Mononuclear cell (primary cell): ENCODE results near the gene OSGEP. TPM values are rescaled to one million over a fixed set of nuclear protein-coding genes. Genes with fewer than 3 reads are reported as not detected.
"Not testable (repeated sequence)": the region's sequence is repeated elsewhere in the genome, so short reads cannot be mapped to it uniquely, and the experiment has no call there.

Experiments used
- H3K27me3 ChIP-seq: 2 replicates; pipeline ENCODE4 v1.6.0; 2011; ENCODE audit warnings: low read length, control low read depth; ENCODE audit not compliant: insufficient read depth
- H3K4me1 ChIP-seq: 2 replicates; pipeline ENCODE4 v1.5.1; 2011; ENCODE audit warnings: mild to moderate bottlenecking, low read length, control low read depth; ENCODE audit not compliant: insufficient read depth
- H3K4me3 ChIP-seq: 2 replicates; pipeline ENCODE4 v1.5.1; 2011; ENCODE audit warnings: mild to moderate bottlenecking, low read length, moderate library complexity
- H3K9me3 ChIP-seq: 2 replicates; pipeline ENCODE4 v1.5.1; 2011; ENCODE audit warnings: low read depth, mild to moderate bottlenecking, control low read depth, low read length
- total RNA-seq: library from RNA; depleted of rRNA; stranded (reverse); fragments of >200 nt; gene quantifications from one replicate; pipeline ENCODE4 v1.2.3, GENCODE V29; 2012

OSGEP gene
- total RNA-seq, 1 donor, result 22.4 TPM

DNA sequence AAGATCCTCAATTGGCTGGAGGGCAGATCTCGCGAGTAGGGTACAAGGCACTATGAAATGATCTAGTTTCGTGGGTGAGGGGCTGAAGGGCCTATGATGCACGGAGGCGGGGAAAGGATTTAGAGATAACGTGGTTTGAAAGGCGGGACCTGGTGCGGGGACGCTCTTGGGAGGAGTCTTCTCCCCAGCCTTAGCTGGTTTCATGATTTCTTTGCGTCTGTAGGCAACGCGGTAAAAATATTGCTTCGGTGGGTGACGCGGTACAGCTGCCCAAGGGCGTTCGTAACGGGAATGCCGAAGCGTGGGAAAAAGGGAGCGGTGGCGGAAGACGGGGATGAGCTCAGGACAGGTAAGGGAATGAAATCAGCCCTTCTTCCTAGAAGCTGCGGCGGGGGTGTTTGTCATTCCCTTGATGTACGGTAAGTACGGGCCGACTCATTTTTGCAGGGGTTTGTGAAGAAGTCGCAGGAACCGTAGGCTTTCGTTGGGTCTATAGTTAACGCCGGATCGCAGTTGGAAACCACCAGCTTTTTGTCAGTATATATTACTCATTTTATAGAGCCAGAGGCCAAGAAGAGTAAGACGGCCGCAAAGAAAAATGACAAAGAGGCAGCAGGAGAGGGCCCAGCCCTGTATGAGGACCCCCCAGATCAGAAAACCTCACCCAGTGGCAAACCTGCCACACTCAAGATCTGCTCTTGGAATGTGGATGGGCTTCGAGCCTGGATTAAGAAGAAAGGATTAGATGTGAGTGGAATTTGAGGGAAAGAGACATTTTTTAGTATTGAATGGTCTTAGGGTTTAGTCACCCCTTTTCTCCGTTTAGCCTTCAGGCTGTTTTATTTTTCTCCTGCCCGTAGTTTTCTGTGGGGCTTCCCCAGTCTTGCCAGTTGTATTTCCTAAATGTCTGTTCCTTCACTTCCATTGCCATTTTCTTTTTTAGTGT lies 1.0 kb upstream of the OSGEP start:
- Histone ChIP-seq H3K27me3 (no peaks in the 10 kb centered on the region), H3K4me1 (peaks cover 67% of the 10 kb centered on the region), H3K4me3 (peak overlapping the region; percentile 79), H3K9me3 (no peaks in the 10 kb centered on the region)

DNA sequence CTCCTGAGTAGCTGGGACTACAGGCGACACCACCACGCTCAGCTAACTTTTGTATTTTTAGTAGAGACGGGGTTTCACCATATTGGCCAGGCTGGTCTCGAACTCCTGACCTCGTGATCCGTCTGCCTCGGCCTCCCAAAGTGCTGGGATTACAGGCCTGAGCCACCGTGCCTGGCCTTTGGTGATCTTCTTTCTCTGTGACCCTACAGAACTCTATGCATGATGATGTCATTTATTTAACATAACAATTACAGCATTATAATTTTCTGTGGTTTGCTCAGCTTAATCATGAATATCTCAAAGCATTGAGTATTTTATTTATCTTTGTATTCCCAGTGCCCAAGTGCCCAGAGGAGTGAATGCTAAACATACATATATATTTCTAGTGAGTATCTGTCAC lies 1.8 kb downstream of the OSGEP start:
- H3K4me1 ChIP-seq, result peaks cover 39% of the 10 kb centered on the region
- not testable (repeated sequence) for H3K27me3 ChIP-seq, H3K9me3 ChIP-seq, H3K4me3 ChIP-seq

DNA sequence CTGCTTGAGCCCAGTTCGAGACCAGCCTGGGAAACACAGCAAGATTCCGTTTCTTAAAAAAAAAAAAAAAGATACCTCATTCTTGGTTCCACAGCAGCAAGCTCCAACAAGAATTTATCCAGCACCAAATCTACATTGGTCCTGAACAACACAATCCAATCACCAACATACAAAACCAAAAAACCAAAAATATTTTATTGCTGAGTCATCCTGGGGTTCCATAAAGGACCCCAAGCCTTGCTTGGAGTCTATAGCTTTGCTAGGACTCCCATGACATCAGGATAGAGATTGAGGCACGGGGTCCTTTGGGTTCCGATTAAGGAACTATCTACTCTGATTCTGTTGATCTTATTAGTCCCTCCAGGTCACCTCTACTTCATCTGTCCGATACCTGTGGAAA lies 7.7 kb downstream of the OSGEP start:
- H3K27me3 ChIP-seq, result no peaks in the 10 kb centered on the region
- no peaks in the 10 kb centered on the region for H3K9me3 ChIP-seq
- no peak overlapping the region for H3K4me3 ChIP-seq
- peaks cover 12% of the 10 kb centered on the region for H3K4me1 ChIP-seq

DNA sequence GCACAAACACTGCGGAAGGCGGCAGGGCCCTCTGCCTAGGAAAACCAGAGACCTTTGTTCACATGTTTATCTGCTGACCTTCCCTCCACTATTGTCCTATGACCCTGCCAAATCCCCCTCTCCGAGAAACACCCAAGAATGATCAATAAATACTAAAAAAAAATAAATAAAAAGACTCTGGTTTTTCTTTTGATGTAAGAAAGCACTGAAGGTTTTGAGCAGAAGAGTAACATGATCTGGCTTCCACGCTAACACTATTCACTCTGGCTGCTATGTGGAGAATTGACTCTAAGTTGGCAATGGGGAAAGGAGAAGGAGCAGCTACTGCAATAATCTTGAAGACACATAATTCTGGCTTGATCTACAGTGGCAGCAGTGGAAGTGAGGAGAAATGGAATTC lies 11.0 kb downstream of the OSGEP start:
- not testable (repeated sequence) for H3K9me3 ChIP-seq, H3K4me3 ChIP-seq, H3K27me3 ChIP-seq

DNA sequence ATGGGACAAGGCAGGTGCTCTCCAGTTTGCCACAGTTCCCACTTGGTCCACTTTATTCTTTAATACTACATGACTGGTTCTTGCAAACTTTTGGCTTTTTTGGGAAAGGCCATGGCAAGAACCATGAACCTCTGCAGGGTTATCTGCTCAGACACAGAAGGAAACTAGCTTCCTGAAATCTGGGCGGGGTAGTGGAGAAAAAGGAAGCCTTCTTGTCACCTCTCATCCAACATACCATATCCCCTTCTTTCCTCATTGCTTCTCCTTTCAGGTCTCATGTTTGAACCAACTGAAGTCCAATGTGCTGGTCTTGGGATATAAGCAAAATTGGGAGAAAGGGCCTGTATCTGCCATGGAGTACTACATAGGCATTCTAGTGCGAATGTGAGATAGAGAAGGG lies 13.2 kb downstream of the OSGEP start:
- Histone ChIP-seq H3K27me3 (no peaks in the 10 kb centered on the region), H3K9me3 (no peaks in the 10 kb centered on the region), H3K4me3 (no peak overlapping the region), H3K4me1 (peaks cover 51% of the 10 kb centered on the region)

More for the DNA sequence above, 11.0 kb downstream of the OSGEP start:
- peaks cover 34% of the 10 kb centered on the region for H3K4me1 ChIP-seq

DNA sequence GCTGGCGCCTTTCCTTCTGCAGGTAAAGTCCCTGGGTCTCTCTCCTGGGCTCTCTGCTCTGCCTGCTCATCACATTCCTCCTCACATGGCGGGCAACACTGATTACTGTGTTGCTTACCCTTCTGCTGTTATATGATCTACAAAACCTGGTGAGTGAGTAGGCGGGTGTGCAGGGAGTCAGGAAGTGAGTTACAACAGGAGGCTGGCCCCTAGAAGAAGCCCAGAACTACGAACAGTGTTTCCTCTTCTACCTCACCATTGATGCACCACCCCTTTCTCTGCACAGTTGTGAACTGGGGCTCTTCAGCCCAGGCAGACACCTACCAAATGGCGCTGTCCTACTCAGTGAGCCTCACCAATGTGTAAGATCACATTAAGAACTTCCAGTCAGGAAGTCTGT lies 13.7 kb downstream of the OSGEP start:
- Histone ChIP-seq H3K27me3 (no peaks in the 10 kb centered on the region), H3K4me3 (no peak overlapping the region), H3K9me3 (no peaks in the 10 kb centered on the region), H3K4me1 (peaks cover 51% of the 10 kb centered on the region)

DNA sequence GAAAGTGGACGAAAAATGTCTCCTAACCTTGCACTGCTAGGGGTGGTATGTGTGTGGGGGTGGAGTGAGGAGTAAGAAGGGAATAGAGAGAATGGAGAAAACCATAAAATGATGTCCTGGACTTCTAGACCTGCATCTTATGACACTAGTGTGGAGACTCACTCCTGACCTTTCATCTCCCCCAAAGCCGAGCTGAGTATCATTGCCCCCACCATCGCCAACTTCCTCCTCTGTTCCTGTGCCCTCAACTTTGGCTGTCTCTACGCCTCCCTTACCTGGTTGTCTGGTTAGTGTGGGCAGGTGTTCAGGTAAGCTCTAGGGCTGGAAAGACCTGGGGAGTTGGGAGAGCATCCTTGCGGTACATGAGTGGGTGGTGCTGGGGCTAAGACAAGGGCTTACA lies 14.1 kb downstream of the OSGEP start:
- Histone ChIP-seq H3K4me3 (no peak overlapping the region), H3K27me3 (no peaks in the 10 kb centered on the region), H3K4me1 (peaks cover 51% of the 10 kb centered on the region), H3K9me3 (no peaks in the 10 kb centered on the region)

DNA sequence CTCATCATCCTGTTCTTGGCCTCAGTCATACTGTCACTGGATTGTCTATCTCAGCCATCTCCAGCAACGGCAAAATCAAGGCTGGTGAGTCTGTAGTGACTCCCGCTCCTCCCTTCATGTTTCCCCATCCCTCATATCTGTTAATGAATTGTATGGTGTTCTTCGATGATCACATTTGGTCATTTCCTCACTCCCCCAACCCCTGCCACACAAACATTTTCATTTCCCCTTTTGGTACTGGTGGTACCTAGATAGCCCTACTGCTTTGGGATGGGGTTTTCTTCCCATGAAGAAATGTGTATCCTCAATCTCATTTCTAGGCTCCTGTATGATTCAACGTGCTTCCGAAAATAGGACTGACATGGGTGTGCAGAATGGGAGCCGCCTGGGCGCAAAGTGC lies 15.9 kb downstream of the OSGEP start:
- Histone ChIP-seq H3K9me3 (no peaks in the 10 kb centered on the region), H3K27me3 (no peaks in the 10 kb centered on the region), H3K4me3 (no peak overlapping the region), H3K4me1 (peaks cover 42% of the 10 kb centered on the region)

DNA sequence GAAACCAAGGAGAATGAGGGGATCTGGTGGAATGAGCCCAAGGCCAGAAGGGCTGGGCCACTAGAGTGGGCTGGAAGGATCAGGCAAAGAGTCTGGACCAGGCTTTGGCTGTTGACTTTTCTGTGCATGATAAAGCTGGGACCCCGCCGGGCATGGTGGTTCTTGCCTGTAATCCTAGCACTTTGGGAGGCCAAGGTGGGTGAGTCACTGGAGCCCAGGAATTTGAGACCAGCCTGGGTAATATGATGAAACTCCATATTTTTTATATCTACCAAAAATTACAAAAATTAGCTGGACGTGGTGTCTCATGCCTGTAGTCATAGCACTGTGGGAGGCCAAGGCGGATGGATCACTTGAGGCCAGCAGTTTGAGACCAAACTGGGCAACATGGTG lies 18.3 kb downstream of the OSGEP start:
- Histone ChIP-seq H3K9me3 (no peaks in the 10 kb centered on the region), H3K4me1 (peaks cover 33% of the 10 kb centered on the region), H3K27me3 (no peaks in the 10 kb centered on the region), H3K4me3 (no peak overlapping the region)

DNA sequence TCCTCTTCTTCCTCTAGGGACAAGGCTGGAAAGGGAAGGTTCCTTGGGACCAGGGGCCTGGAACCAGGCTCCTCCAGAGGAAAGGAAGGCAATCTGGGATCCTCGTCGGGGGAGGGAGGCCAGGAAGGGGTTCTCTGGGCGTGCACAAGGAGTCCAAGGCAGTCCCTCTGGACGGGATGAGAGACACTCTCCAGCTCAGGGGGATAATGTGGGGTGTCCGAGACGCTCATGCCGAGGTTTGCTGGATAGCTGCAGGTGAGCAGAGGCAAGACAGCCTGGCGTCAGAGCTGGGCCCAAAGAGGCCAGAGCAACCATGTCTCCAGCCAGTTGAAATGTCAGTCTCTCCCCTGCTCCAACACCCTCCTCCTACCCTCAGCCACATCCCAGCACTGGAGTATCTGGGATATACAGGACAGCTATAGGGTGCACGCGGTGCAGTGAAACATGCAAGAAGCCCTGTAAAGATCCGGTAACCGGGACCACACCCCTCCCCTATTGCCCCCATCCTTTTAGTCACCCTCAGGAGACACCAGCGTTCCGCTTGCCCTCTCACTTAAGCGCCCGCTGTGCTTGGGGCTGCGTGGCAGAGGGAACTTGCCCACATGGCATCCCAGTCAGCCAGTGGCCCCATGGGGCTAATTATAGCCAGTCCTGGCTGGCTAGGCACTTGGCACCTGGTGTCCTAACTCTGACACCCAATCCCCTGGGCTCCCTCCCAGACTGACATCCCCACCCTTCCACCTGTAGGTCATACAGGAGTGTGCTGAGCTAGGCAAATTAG lies 18.8 kb downstream of the OSGEP start, which contains the start of gene KLHL33:
Gene KLHL33, minus strand, starts transcription at position 585 of the 781 bp plus-strand sequence. Its CDS starts 355 bp downstream, at position 230.
- Histone ChIP-seq H3K9me3 (no peaks in the 10 kb centered on the region), H3K4me3 (no peak within 1 kb of the TSS), H3K4me1 (peaks cover 27% of the 10 kb centered on the region), H3K27me3 (no peaks in the 10 kb centered on the region)

DNA sequence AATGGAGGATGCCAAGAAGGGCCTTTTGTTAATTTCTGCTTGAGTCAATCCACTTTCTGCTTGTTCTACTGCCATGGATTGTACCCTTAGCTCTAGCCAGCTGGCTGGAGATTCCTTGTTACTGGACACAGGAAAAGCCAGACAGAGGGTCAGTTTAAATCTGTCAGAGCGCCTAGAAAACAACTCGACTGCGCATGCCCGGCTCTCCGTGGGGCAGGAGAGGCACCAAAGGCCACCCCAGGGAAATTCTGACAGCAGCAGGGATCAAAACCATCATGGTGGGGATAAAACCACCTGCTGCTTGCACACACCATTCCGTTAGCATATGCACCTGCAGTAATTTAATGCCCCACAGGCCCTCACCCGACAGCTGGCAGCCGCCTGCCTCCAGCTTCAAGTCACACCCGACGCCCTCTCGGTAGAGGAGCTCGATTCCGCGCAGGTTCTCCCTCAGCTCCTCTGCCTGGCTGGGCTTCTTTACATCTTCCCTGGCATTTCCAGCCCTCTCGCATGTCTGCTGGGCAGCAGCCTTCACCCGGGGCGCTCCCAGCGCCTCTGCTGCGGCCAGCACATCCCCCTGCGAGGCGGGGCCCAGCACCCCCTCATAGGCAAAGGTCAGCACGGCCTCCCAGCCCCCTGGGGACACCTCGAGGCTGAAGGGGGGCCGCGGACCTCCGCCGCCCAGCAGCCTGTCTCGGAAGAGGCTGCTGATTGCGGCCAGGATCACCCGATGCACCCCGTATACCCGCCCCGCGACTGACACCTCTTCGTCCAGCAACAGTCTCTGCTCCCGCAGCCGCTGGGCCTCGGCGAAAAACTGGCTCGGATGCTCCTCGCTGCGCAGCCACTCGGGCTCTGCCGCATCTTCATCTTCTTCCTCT lies 19.7 kb downstream of the OSGEP start:
- Histone ChIP-seq H3K9me3 (no peaks in the 10 kb centered on the region), H3K4me1 (peaks cover 27% of the 10 kb centered on the region), H3K4me3 (no peak overlapping the region), H3K27me3 (no peaks in the 10 kb centered on the region)

DNA sequence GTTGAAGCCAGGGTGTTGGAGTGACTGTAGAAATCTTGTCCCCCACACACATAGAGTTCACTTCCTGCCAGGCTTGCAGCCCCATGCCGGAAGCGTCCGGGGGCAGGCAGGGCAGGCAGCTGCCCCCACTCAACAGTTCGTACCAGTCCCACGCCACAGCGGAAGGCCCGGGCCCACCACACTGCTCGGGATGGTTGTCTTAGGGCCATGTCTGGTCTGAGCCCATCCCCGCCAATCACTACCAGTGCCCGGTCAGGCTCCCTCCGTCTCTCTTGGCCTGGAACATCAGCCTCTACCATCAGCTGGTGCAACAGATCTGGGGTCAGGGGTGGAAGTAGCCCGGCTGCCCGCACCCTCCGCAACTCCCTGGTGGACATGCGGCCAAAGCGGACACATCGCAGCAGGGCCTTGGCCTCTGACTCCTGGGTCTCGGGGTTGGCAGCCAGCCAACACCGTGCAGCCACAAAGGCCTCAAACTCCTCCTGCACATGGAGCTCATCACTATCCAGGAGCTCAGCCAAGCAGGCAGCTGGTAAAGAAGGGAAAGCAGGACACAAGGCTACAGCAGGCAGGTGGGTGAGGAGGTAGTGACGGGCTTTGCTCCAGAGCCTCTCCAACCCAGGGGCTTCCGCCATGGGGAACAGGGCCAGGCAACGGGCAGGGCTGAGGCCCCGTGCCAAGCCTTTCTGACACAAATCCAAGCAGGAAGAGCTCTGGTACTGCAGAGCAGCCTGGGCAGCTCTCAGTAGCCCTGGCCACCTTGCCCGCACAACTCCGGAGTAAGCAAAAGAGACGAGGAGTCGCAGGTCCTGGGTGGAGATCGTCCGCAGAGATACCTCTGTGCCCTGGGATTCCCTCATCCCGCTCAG lies 24.6 kb downstream of the OSGEP start:
- Histone ChIP-seq H3K27me3 (no peaks in the 10 kb centered on the region), H3K9me3 (no peaks in the 10 kb centered on the region), H3K4me3 (no peak overlapping the region), H3K4me1 (peaks cover 47% of the 10 kb centered on the region)

DNA sequence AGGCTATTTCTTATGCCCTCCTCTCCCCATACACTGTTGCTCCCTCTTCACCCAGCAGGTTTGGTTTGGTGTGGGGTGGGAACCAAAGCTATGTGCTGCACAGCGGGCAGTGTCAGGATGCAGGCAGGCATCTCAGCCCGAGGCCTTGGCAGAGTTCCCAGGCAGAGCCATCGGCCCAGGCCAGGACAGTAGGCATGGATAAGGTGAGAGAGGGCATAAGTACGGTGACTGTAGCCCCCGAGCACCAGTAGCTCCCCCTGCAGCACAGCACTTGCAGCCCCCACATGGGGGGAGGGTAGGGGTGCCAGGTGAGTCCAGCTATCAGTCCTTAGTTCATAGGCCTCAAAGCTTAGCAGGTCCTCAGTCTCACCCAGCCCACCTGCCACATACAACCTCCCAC lies 25.8 kb downstream of the OSGEP start:
- Histone ChIP-seq H3K27me3 (no peaks in the 10 kb centered on the region), H3K4me3 (no peak overlapping the region), H3K4me1 (peaks cover 49% of the 10 kb centered on the region), H3K9me3 (no peaks in the 10 kb centered on the region)

DNA sequence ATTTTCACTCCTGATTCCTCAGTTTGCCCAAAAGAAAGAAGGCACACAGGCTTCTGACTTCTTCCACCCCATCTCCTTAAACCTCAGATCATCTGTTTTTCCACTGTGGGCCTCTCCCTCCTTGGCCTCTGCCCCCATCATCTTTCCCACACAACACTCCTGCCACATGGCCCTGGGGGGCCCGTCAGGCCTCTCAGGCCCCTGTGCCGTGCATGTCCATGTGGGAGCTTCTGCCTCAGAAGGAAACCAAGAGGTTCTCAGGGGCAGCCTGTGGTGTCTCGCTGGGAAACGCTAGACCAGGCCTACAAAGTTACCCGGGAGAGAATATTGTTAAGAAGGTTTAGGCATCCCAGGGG lies 26.6 kb downstream of the OSGEP start:
- peaks cover 49% of the 10 kb centered on the region for H3K4me1 ChIP-seq
- H3K4me3 ChIP-seq, result no peak overlapping the region
- no peaks in the 10 kb centered on the region for H3K9me3 ChIP-seq

More for the DNA sequence above, 26.6 kb downstream of the OSGEP start:
- H3K27me3 ChIP-seq, result no peaks in the 10 kb centered on the region
